HuH-7 (cell line): ENCODE results near the gene ATP7A.
"Not testable (repeated sequence)": the region's sequence is repeated elsewhere in the genome, so short reads cannot be mapped to it uniquely, and the experiment has no call there.

ENCODE experiments used
- DNase-seq: peaks from one replicate; pipeline ENCODE4 v3.0.0; 2011; ENCODE audit warnings: low spot score

Gene ATP7A

DNA sequence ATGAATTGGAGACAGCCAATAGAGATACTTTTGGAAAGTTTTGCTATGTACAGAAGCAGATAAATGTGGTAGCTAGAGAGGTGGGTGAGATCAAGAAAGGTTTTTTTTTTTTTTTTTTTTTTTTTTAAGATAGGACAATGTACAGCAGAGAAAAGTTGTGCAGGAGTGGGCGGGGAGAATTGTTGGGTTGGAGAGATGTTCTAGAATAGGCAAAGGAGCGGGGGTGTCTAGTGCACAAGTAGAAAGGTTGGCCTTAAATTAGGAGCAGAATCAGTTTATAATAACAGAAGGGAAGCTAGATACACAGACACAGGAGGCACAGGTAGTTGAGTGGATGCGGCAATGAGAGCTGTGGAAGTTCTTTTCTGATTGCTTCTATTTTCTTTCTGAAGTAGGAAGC lies 127.4 kb downstream of the ATP7A start:
- no peak for DNase-seq

DNA sequence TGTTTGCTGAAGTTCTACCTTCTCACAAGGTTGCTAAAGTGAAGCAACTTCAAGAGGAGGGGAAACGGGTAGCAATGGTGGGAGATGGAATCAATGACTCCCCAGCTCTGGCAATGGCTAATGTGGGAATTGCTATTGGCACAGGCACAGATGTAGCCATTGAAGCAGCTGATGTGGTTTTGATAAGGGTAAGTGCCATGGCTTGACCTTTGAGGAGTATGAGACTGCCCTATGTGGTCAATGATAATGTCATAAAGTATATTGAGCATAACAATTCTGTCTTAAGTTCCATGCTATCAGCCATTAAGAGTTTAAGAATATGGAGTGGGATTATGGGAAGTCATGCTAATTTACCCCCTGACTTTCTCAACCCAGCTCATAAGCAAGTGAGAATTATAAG lies 132.1 kb downstream of the ATP7A start:
- DNase-seq, result no peak

DNA sequence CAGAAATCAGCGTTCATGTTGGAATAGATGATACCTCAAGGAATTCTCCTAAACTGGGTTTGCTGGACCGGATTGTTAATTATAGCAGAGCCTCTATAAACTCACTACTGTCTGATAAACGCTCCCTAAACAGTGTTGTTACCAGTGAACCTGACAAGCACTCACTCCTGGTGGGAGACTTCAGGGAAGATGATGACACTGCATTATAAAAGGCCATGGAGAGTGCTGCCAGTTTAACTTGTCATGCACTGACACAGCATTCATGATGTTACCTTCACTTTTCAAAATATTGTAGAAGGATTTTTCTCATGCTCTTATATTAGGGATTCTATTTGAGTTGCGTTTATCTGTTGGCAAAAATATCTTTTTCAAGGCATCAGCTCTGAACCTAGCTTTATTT lies 135.9 kb downstream of the ATP7A start:
- DNase-seq, result no peak

DNA sequence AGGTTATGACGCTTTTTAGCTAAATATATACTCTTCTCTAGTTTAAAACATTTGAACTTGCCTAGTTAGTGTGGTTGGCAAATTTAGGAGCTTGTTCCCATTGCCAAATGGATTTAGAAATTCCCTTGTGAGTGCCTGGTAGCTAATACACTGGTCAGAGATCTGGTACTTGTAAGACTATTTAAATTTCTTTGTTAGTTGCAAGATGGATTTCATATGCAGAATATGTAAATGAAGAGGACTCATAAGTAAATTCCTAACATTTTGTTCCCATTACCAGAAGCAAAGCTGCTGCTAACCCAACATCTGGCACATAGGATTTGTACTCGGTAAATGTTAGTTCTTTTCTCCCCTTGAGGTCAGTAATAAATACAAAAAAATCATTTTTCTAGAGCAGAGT lies 137.6 kb downstream of the ATP7A start:
- DNase-seq, result no peak

DNA sequence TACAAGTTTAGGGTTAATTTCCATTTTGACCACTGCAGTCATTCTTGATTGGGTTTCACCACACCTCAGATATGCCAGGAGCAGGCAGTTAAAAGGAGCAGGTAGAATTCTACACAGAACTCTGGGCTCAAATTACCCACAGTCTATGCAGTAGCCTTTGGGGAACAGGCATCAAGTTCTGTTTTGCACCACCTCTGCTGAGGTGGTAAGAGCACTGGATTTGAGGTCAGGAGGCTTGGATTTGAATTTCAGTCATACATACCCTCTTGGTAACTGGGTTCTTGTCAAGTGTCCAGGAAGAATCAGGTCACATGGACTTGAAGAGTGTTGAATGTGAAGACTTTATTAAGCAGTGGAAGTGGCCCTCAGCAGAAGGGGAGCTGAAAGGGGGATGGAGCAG lies 153.2 kb downstream of the ATP7A start:
- no peak for DNase-seq

DNA sequence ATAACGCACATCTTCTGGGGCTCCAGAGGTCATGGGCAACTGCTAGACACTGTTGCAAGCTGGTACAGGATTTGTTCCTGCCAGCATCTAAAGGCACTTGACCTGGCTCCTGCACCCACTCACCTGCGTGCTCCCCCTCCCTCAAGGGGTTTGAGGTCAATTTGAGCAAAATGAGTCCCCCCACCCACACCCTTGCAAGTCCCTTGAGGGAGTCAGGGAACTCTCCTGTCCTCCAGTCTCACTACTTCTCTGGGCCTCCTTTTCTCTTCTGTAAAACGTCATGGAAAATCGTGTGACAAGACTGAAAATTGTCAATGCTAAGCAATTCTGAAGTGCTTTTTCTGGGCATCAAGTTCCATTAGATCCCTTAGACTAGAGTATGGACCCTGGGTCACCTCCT lies 153.7 kb downstream of the ATP7A start:
- DNase-seq, result no peak

DNA sequence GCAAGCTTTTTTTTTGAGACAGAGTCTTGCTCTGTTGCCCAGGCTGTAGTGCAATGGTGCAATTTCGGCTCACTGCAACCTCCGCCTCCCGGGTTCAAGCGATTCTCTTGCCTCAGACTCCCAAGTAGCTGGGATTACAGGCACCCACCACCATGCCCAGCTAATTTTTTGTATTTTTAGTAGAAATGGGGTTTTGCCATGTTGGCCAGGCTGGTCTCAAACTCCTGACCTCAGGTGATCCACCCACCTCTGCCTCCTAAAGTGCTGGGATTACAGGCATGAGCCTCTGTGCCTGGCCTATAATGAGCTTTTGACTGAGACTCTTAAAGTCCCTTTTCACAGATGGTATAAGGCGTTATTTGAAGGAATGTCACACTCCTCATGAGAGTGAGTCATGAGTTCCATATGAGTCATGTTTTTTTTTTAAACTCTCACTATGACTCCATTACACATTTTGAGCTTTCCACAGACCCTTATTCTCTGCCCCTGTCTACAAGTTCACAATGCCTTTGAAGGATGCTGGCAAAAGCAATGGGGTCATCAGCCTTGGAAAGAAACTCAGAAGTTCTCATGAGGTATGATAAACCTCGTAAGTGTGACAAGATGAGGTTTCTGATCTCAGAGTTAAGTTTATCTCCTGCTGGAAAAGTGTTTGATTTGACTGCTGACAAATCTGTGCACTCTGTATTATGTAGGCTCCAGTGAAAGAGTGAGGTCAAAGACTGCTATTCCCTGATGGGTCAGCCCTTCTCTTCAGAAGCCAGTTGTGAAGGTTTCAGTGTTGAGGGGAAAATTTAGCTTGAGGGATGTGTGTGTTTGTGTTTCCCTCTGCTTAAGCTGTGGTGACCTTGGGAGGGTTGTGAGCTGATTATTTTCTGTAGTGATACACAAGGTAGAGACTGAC lies 154.5 kb downstream of the ATP7A start:
- DNase-seq, result not testable (repeated sequence)

DNA sequence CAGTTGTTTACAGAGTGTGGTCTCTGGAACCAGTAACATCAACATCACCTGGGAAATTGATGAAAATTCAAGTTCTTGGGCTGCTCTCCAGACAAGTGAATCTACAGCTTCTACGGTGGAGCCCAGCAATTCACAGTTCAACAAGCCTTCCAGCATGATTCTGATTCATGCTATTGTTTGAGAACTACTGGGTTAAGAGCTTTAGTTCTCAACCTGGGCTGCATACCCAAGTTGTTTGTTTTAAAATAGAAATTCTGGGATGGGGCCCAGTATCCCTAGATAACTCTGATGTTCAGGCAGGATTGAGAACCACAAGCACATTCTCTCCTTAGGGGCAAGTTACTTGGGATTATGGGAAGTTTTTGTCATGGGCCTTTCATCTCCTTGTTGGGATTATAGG lies 155.6 kb downstream of the ATP7A start:
- no peak for DNase-seq

DNA sequence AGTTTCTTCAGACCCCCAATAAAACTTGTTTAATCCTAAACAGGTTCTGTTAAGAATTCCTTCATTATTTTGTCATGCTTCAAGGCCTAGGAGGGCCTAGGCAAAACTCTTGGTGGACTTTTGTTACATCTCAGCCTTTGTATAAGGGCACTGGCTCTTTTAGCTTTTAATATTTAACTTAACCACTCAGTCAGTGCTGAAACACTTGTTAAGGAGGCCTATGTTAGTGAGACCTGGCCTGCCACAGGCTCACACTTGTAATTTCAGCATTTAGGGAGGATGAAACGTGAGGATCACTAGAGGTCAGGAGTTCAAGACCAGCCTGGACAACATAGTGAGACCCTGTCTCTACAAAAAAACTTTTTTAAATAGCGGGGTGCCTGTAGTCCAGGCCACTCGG lies 160.8 kb downstream of the ATP7A start:
- DNase-seq, result no peak

DNA sequence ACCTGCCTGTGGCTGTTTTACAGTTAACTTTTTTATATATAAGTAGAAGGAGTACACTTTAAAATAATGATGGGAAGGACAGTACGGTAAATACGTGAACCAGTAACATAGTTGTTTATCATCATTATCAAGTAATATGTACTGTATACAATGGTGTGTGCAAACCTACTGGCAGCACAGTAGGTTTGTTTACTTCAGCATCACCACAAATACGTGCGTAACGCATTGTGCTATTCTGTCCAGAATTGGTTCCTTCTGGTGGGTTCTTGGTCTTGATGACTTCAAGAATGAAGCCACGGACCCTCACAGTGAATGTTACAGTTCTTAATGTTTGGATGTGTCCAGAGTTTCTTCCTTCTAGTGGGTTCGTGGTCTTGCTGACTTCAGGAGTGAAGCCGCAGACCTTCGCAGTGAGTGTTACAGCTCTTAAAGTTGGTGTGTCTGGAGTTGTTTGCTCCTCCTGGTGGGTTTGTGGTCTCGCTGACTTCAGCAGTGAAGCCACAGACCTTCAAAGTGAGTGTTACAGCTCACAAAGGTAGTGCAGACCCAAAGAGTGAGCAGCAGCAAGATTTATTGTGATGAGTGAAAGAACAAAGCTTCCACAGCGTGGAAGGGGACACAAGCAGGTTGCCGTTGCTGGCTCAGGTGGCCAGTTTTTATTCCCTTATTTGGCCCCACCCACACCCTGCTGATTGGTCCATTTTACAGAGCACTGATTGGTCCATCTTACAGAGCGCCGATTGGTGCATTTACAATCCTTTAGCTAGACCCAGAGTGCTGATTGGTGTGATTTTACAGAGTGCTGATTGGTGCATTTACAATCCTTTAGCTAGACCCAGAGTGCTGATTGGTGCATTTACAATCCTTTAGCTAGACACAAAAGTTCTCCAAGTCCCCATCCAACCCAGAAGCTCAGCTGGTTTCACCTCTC lies 162.9 kb downstream of the ATP7A start:
- not testable (repeated sequence) for DNase-seq

DNA sequence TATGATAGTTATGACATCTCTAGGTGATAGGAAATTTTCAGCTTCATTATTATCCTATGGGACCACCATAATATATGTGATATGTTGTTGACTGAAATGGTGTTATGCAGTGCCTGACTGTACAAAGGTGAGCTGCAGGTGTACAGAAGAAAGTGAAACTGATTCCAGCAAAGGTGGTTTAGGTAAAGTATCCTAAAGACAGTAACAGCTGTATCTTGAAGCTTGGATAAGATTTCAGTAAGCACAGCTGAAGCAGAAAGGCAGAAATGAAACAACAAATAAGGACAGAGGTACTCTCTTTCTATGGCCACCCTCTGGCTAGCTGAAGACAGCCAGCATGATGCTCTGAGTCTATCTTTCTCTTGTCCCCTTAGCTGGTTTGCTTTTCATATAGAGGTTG lies 163.6 kb downstream of the ATP7A start:
- DNase-seq, result no peak

DNA sequence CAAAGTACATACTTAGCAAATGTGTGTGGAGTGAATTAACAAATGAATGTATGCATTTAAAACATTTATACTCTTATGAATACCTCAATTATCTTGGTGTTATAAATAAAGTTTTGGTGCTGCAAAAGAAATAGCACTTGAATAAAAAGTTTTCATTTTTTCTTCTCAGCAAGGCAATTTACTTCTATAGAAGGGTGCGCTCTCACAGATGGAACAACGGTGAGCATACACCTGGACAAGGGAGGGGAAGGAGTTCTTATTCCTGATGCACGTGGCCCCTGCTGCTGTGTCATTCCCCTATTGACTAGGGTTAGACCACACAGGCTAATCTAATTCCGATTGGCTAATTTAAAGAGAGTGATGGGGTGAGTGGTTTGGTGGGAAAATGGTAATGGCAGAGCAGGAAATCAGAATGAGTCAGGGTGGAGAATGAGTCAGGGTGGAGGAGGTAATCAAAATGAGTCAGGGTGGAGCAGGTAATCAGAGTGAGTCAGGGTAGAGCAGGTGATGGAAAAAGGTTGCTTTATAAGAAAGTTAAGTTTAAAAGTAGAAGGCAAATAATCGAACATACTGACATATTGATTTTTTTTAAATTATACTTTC lies 165.4 kb downstream of the ATP7A start:
- DNase-seq, result no peak

DNA sequence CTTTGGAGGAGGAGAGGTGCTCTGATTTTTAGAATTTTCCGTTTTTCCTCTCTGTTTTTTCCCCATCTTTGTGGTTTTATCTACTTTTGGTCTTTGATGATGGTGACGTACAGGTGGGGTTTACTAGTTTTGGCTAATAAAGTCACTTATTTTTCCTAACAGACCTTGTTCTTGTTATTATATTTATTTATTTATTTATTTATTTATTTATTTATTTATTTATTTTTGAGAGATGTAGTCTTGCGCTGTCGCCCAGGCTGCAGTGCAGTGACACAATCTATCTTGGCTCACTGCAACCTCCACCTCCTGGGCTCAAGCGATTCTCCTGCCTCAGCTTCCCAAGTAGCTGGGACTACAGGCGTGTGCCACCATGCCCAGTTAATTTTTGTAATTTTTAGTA lies 170.9 kb downstream of the ATP7A start:
- not testable (repeated sequence) for DNase-seq

DNA sequence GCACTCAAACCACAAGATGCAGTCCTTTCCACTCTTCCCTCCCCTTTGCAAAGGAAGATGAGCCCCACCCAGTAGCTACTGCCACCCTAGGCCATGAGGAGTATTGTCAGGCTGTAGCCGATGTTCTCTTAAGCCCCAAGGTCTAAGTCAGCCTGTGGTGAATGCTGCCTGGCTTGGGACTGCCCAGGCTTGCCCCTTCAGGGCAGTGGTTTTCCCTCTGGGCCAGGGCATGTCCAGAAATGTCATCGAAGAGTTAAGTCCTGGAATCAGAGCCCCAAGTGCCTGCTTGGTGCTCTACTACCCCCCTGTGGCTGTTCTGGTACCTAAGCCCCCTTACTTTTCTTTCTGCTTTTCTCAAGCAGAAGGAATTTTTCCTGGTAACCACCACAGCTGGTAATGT lies 181.8 kb downstream of the ATP7A start:
- DNase-seq, result no peak

DNA sequence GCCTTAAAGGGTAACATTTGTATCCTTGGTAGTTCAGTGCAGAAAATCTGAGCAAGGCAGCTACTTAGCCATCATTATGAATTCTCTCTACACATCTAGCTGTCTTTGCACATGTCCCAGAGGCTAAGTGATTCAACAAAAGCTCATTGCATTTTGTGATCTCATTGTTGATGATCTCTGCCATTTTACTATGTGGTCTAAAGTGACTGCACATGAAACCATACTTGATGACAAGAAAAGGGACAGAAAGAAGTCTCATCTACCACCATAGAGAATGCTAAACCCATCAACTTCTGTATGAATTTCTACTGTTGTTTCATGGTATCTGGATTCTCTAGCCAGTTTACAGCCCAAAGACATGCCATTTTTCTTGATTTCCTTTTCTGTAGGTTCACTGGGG lies 187.6 kb downstream of the ATP7A start:
- no peak for DNase-seq
